ENCODE results near the gene THAP3. TPM values are rescaled to one million over a fixed set of nuclear protein-coding genes. Genes with fewer than 3 reads are reported as not detected.

Gene THAP3
- total and polyA plus RNA-seq, 2 donors from 2014 or later, result 14.4 to 28.7 TPM

DNA sequence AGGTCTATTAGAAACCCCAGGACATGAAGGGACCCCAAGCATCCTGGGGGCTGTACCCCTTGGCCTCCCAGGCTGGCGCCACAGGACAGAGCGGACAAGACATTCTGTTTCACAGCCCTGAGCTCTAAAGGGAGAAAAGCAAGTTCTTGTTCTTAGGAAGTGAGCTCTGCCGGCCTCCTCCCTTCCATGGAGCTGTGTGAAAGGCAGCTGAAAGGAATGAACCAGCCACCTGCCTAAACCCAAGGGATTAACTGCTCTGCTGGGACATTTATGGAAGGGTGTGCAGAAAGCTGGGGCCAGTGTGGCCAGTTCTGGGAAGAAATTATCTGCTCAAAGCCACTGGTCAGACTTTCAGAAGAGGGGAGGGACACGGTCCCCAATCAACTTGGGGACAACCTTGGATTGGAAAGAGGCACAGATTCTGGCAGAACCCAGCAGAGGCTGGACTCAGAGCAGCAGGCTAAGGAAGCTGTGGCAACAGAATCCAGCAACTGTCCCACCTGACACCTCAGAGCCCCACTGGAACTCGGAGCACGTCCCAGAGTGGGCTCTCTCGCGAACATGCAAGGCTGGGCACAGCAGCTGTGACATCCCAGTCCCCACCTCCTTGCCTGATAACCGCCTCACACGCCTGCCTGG is 24.1 kb upstream of the THAP3 start:
- intact Hi-C loops (cut with DNase I), result no loop called here
- Histone ChIP-seq H3K36me3 (ENCODE audit: control insufficient read depth in 2 of 3, insufficient read depth in 3 of 3, low read length in 3 of 3) (peaks cover 0 to 27% (median 17%) of the 10 kb centered on the region in 3 donors), H3K4me1 (ENCODE audit: control insufficient read depth in 2 of 3, insufficient read depth in 2 of 3, low read depth in 1 of 3, low read length in 3 of 3) (peaks cover 5 to 47% (median 35%) of the 10 kb centered on the region in 3 donors), H3K27ac (ENCODE audit: low read depth in 2 of 2, low read length in 2 of 2) (peak overlapping the region; percentile 98 to 99), H3K4me3 (ENCODE audit: low read length in 3 of 3) (peak overlapping the region; percentile 60 to 99 (median 95)), H3K9me3 (ENCODE audit: control insufficient read depth in 2 of 3, insufficient read depth in 1 of 3, low read length in 3 of 3) (no peaks in the 10 kb centered on the region), H3K27me3 (ENCODE audit: control insufficient read depth, insufficient read depth, low read length) (no peaks in the 10 kb centered on the region), H3K9ac (ENCODE audit: low read length in 3 of 3) (peak overlapping the region; percentile 21 to 93 (median 66))
- FAIRE-seq (no peak), DNase-seq (peak in 2 of 5 donors; percentile 29 to 65)
- TF ChIP-seq, protein P1, sequence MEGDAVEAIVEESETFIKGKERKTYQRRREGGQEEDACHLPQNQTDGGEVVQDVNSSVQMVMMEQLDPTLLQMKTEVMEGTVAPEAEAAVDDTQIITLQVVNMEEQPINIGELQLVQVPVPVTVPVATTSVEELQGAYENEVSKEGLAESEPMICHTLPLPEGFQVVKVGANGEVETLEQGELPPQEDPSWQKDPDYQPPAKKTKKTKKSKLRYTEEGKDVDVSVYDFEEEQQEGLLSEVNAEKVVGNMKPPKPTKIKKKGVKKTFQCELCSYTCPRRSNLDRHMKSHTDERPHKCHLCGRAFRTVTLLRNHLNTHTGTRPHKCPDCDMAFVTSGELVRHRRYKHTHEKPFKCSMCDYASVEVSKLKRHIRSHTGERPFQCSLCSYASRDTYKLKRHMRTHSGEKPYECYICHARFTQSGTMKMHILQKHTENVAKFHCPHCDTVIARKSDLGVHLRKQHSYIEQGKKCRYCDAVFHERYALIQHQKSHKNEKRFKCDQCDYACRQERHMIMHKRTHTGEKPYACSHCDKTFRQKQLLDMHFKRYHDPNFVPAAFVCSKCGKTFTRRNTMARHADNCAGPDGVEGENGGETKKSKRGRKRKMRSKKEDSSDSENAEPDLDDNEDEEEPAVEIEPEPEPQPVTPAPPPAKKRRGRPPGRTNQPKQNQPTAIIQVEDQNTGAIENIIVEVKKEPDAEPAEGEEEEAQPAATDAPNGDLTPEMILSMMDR (IDR thresholded peaks at IDR 0.05; ENCODE audit: borderline replicate concordance, extremely low read depth, insufficient read depth), result no peak

DNA sequence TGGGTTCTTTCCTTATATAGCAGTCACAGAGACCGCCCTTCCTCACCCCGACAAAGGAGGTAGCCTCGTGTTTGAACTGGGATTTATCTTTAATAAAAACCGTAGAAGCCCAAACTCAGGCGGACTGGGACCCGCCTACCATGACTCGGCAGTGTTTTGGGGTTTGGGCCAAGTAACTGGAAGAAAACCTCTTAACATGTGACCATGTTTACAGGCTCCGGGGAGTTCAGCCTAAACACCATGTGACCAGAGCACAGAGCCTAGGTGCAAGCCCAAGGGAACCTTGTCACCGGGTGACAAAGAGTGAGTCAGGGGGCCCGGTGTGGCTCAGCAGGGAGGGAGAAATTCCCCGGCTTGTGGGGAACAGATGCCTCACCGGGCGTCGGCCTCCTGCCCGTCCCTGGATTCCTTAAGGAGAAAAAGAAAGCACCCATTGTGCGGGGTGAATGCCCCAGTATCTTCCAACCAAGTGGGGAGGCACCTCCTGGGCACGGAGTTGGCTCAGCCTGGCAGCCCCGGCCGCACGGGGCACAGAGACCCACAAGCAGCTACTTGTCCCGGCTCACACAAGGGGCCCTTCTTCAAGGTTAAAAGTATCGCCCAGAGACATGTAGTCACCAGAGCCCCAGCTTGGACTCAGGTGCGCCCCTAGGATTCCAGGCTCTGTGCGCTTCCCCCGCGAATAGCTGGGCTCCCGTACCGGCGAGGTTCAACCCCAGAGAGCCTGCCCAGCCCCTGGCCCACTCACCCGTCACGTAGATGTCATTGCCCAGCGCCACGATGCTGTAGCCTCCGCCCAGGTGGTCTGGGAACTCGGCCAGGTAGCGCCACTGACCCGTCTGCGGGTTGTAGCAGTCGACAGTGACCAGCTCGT is 23.4 kb upstream of the THAP3 start:
- Histone ChIP-seq H3K27me3 (ENCODE audit: control insufficient read depth, insufficient read depth, low read length) (no peaks in the 10 kb centered on the region), H3K9me3 (ENCODE audit: control insufficient read depth in 2 of 3, insufficient read depth in 1 of 3, low read length in 3 of 3) (no peaks in the 10 kb centered on the region), H3K27ac (ENCODE audit: low read depth in 2 of 2, low read length in 2 of 2) (peak overlapping the region; percentile 98 to 99), H3K36me3 (ENCODE audit: control insufficient read depth in 2 of 3, insufficient read depth in 3 of 3, low read length in 3 of 3) (peaks cover 0 to 22% (median 12%) of the 10 kb centered on the region in 3 donors), H3K9ac (ENCODE audit: low read length in 3 of 3) (peak overlapping the region; percentile 24 to 95 (median 93)), H3K4me3 (ENCODE audit: low read length in 3 of 3) (peak overlapping the region; percentile 60 to 99 (median 95)), H3K4me1 (ENCODE audit: control insufficient read depth in 2 of 3, insufficient read depth in 2 of 3, low read depth in 1 of 3, low read length in 3 of 3) (peaks cover 5 to 47% (median 31%) of the 10 kb centered on the region in 3 donors)
- peak; percentile 64 for FAIRE-seq
- TF ChIP-seq, protein P1 (IDR thresholded peaks at IDR 0.05; ENCODE audit: borderline replicate concordance, extremely low read depth, insufficient read depth), result no peak
- peak; percentile 48 to 93 (median 80) for DNase-seq
- intact Hi-C loops (cut with DNase I), result no loop called here

DNA sequence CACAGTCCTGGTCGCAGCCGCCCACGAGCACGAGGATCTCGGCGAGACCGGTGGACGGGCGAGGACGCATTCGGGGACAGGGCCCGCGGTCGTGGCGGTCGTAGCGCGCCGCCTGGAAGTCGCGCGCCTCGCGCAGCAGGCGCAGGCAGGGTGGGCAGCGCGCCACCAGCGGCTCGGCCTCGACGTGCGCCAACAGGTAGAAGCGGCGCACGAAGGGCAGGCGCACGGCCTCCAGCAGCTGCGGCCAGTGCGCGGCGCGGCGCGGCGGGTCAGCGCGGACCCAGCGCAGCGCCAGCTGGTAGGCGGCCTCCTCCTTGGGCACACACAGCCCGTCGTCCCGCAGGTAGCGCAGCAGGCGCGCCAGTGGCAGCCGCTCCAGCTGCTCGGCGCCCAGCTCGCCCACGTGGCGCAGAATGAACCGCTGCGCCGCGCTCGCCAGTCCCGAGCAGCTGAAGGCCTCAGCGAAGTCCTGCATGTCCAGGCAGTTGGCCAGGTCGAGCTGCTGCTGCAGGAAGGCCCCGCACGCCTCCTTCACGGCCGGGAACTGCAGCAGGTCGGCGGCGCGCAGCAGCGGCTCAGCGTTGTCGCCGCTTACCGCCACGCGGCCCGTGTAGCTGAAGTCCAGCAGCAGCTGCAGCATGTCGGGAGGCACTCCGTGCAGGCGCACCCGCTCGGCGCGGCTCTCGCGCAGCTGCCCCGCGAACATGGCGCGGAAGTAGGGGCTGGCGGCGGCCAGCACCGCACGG is 22.6 kb upstream of the THAP3 start:
- no peaks in the 10 kb centered on the region for H3K9me3 ChIP-seq (ENCODE audit: control insufficient read depth in 2 of 3, insufficient read depth in 1 of 3, low read length in 3 of 3)
- H3K36me3 ChIP-seq (ENCODE audit: control insufficient read depth in 2 of 3, insufficient read depth in 3 of 3, low read length in 3 of 3), result peaks cover 0 to 14% (median 9%) of the 10 kb centered on the region in 3 donors
- intact Hi-C loops (cut with DNase I), result no loop called here
- peak overlapping the region; percentile 60 to 99 (median 95) for H3K4me3 ChIP-seq (ENCODE audit: low read length in 3 of 3)
- H3K27ac ChIP-seq (ENCODE audit: low read depth in 2 of 2, low read length in 2 of 2), result peak overlapping the region; percentile 98 to 99
- FAIRE-seq (no peak), DNase-seq (peak; percentile 33 to 89 (median 60))
- H3K4me1 ChIP-seq (ENCODE audit: control insufficient read depth in 2 of 3, insufficient read depth in 2 of 3, low read depth in 1 of 3, low read length in 3 of 3), result peaks cover 5 to 39% (median 22%) of the 10 kb centered on the region in 3 donors
- TF ChIP-seq, protein P1 (IDR thresholded peaks at IDR 0.05; ENCODE audit: borderline replicate concordance, extremely low read depth, insufficient read depth), result no peak
- peak overlapping the region; percentile 24 to 95 (median 93) for H3K9ac ChIP-seq (ENCODE audit: low read length in 3 of 3)
- H3K27me3 ChIP-seq (ENCODE audit: control insufficient read depth, insufficient read depth, low read length), result no peaks in the 10 kb centered on the region
